GM19328 (cell line): ENCODE data around the gene VARS1.
A peak's percentile ranks its signal among the peaks of the same experiment; 100 is the strongest.
"Not testable (repeated sequence)": the region's sequence is repeated elsewhere in the genome, so short reads cannot be mapped to it uniquely, and the experiment has no call there.

ENCODE experiments used
- ATAC-seq: cut with Tn5 transposase; IDR thresholded peaks from one replicate; pipeline ENCODE4 v1.9.1; 2021; ENCODE audit warnings: mild to moderate bottlenecking, moderate library complexity; ENCODE audit not compliant: unreplicated experiment

Gene VARS1

DNA sequence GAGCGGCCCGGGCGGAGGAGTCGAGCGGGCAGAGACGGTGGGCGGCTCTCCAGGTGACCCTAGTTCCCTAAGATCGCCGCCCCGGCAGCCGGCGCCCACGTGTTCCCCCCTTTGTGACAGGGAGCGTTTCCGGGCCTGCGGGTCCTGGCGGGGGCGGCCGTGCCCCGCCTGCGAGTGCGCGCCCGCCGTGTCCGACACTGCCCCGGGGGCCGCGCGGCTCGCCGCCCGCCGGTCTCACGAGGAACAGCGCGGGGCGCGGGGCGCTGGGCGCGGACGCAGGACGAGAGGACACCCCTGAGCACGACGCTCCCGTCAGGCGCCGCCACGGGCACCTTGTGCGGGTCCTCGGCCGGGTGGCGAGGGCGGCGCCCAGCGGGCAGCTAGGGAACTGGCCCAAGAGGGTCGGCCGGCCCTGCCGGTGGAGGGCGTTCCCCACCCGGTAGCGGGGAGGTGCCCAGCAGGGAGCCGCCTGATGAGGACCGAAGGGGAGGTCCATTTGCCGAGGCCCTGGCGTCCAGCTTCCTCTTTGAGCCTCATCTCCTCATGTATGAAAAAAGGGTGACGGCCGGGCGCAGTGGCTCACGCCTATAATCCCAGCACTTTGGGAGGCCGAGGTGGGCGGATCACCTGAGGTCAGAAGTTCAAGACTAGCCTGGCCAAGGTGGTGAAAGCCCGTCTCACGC is at the start of gene VARS1:
Gene VARS1, minus strand, starts transcription at position 137 of the 683 bp plus-strand sequence. CDS start 535 bp downstream, outside the sequence.
- peak; percentile 60 for ATAC-seq

DNA sequence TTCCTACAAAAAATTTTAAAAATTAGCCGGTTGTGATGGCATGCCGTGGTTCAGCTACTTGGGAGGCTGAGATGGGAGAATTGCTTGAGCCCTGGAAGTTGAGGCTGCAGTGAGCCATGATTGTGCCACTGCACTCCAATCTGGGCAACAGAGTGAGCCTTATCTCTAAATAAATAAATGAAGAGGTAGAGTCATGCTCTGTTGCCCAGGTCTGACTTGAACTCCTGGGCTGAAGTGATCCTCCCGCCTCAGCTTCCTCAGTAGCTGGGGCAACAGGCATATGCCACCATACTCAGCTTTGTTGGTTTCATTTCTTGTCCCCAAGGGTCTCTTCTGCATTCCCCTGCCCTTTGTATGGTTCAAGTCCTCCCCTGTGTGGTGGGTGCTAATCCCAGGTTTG is 49.0 kb upstream of the VARS1 start:
- no peak for ATAC-seq

DNA sequence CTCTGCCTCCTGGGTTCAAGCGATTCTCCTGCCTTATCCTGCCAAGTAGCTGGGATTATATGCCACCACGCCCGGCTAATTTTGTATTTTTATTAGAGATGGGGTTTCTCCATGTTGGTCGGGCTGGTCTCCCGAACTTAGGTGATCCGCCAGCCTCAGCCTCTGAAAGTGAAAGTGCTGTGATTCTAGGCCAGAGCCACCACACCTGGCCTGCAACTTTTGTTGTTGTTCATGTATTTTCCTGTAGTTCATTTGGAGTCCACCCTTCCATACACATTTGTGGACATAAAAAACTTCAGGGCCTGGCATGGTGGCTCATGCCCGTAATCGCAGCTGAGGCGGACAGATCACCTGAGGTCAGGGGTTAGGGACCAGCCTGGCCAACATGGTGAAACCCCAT is 46.5 kb upstream of the VARS1 start:
- ATAC-seq: no peak

DNA sequence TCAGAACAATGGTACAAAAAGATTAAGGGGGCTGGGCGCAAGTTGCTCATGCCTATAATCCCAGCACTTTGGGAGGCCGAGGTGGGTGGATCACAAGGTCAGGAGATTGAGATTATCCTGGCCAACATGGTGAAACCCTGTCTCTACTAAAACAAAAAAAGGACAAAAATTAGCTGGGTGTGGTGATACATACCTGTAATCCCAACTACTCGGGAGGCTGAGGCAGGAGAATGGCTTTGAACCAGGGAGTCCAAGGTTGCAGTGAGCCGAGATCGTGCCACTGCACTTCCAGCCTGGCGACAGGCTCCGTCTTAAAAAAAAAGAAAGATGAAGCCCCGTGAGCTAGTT is 44.2 kb upstream of the VARS1 start:
- ATAC-seq: not testable (repeated sequence)

DNA sequence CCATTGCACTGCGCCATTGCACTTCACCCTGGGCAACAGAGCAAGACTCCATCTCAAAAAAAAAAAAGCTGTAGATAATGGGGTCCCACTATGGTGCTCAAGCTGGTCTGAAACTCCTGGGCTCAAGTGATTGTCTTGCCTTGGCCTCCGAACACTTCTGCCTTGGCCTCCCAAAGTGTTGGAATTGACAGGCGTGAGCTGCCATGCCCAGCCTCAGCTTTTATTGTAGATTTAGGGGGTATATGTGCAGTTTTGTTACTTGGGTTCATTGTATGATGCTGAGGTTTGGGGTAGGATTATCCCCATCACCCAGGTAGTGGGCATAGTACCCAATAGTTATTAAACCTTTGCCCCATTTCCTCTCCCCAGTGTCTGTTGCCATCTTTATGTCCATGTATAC is 43.4 kb upstream of the VARS1 start:
- ATAC-seq: no peak

DNA sequence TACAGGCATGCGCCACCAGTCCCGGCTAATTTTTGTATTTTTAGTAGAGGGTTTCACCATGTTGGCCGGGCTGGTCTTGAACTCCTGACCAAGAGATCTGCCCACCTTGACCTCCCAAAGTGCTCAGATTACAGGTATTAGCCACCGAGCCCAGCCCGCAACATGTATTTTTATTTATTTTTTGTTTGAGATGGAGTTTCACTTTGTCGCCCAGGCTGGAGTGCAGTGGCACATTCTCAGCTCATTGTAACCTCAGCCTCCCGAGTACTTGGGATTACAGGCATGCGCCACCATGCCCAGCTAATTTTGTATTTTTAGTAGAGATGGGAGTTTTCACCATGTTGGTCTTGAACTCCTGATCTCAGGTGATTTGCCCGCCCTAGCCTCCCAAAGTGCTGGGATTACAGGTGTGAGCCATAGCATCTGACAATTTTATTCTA is 42.6 kb upstream of the VARS1 start:
- ATAC-seq: not testable (repeated sequence)

DNA sequence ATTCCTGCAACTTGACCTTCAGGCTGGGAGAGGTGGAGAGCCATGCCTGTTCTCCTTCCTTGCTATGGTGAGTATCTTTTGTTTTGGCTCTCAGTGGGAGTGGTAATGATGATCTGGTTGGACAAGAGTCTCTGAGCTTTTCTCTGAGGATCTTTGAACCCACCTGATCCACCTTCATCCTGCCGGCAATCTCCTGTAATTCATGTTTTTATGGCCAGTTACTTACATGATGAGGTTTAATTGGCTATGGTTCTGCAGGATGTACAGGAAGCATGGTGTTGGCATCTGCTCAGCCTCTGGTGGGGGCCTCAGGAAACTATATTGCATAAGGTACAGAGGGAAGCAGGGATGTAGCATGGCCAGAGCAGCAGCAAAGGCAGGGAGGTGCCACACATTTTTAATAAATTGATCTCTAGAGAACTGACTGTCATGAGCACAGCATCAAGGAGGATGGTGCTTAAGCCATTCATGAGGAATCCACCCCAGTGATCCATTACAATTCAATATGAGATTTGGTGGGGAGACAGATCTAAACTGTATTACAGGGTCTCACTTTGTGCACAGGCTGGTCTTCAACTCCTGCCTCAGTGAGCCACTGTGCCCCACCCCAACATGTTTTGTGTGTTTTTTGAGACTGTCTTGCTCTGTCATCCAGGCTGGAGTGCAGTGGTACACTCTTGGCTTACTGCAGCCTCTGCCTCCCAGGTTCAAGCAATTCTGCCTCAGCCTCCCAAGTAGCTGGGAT is 42.0 kb upstream of the VARS1 start:
- no peak for ATAC-seq

DNA sequence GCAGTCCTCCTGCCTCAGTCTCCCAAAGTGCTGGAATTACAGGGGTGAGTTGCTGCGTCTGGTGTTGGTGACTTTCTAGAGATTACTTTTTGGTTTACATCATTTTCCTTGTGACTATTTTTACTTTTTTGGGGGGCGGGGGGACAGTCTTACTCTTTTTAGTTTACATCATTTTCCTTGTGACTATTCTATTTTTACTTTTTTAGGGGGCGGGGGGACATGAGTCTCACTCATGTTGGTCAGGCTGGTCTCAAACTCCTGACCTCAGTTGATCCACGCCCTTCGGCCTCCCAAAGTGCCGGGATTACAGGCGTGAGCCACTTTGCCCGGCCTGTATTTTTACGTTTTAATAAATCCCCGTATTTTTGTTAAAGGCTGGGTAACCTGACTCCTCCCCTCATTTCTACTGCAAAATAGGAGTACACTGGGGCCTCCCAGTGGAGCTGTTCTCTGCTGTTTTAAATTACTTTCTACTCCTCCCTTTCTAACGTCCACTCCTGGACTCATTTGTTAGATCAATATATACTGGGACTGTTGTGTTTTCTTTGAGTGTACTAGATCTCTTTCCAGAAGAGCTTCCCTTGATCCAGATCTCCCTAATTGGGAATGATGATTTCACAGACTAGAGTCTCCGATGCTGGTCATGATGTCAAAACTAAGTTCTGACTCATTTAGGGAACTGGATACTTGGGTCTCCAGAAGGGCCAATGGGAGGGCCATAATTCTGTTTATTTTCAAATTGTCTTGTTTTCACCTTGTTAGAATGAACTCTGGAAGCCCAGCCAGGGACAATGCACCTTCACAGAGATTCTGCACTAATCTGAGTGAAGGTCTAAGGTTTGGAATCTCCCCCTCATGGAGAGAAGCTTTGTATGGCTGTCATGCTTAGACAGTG is 41.2 kb upstream of the VARS1 start:
- ATAC-seq: no peak

DNA sequence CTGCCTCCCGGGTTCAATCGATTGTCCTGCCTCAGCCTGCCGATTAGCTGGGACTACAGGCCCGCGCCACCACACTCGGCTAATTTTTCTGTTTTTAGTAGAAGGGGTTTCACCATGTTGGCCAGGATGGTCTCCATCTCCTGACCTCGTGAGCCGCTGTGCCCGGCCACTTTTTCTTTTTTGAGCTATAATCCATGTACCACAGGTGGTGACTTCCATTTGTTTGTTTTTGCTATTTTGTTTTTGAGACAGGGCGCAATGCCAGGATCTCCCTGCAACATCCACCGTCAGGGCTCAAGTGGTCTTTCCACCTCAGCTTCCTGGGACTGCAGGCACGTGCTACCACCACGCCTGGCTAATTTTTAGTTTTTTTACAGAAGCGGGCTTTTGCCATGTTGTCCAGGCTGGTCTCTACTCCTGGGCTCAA is 40.5 kb upstream of the VARS1 start:
- no peak for ATAC-seq

DNA sequence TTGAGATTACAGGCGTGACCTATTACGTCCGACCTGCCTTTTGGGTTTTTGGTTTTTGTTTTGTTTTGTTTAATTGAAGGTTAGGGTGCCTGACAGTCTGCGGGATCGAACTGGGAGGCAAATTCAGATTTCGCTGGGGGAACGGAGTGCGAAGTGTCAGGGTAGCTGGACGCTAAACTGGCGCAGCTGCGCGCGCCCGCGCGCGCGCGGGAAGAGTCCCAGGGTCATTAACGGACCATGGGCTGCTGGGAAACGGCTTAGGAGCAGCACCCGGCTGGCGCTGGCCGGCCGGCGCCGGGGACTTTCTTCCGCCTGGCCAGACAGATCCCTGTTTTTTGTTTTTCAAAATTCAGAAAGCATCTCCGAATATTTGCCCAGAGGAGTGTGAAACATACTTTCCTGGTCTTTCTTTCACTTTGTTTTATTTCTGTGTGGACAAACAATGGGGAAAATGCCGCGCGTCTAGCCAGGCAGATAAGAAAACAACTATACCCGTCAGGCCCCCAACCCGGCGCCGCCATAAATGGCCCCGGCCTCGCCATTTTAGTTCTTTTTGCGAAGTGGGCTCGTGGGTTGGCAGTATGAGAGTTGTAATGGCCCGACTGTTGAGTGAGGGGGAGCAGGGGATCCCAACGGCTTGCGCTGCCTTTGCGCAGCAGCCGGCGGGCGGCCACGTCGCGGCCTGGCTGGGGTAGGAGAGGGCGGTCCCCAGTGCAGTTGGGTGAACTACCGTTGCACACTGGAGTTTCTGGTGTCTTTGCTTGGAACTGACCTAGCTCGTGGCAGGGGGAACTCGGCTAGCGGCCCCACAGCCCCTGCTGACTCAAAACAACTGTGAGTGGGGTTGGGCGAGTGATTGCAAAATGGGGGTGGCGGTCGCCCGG is 39.1 kb upstream of the VARS1 start:
- ATAC-seq: no peak

DNA sequence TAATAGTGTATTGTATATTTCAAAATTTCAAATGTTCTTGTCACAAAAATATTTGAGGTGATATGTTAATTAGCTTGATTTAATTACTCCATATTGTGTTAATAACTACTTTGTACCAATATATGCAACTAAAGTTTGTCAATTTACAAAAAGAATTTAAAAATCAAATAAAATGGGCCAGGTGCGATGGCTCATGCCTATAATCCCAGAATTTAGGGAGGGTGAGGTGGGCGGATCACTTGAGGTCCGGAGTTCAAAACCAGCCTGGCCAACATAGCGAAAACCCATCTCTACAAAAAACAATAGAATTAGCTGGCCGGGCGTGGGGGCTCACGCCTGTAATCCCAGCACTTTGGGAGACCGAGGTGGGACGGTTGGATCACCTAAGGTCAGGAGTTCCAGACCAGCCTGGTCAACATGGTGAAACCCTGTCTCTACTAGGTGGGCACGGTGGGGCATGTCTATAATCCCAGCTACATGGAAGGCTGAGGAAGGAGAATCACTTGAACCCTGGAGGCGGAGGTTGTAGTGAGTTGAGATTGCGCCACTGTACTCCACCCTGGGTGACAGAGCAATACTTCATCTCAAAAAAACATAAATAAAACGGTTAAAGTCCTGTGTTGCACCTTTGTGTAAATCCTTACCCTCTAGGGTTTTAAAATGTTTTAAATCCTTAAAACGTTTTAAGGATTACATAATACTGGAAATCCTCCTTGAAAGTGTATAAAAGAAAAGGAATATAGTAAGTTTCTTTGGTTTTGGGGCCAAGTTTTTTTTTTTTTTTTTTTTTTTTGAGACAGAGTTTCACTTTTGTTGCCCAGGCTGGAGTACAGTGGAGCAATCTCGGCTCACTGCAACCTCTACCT is 36.0 kb upstream of the VARS1 start:
- ATAC-seq: no peak

DNA sequence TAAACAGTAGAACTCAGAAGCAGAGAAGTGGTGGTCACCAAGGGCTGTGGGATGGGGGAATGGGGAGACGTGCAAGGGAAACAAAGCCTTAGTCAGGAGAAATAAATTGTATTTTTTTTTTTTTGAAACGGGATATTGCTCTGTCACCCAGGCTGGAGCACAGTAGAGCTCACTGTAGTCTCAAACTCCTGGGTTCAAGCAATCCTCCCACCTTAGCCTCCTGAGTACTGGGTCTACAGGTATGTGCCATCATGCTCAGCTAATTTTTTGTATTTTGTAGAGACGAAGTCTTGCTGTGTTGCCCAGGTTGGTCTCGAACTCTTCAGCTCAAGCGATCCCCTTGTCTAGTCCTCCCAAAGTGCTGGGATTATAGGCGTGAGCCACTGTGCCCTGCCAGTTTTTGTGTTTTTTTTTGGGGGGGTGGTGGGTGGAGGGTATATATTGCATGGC is 35.4 kb upstream of the VARS1 start:
- no peak for ATAC-seq

DNA sequence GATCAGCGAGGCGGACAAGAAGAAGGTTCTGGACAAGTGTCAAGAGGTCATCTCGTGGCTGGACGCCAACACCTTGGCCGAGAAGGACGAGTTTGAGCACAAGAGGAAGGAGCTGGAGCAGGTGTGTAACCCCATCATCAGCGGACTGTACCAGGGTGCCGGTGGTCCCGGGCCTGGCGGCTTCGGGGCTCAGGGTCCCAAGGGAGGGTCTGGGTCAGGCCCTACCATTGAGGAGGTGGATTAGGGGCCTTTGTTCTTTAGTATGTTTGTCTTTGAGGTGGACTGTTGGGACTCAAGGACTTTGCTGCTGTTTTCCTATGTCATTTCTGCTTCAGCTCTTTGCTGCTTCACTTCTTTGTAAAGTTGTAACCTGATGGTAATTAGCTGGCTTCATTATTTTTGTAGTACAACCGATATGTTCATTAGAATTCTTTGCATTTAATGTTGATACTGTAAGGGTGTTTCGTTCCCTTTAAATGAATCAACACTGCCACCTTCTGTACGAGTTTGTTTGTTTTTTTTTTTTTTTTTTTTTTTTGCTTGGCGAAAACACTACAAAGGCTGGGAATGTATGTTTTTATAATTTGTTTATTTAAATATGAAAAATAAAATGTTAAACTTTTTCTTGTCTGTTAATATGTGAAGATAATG is 34.2 kb upstream of the VARS1 start:
- no peak for ATAC-seq

DNA sequence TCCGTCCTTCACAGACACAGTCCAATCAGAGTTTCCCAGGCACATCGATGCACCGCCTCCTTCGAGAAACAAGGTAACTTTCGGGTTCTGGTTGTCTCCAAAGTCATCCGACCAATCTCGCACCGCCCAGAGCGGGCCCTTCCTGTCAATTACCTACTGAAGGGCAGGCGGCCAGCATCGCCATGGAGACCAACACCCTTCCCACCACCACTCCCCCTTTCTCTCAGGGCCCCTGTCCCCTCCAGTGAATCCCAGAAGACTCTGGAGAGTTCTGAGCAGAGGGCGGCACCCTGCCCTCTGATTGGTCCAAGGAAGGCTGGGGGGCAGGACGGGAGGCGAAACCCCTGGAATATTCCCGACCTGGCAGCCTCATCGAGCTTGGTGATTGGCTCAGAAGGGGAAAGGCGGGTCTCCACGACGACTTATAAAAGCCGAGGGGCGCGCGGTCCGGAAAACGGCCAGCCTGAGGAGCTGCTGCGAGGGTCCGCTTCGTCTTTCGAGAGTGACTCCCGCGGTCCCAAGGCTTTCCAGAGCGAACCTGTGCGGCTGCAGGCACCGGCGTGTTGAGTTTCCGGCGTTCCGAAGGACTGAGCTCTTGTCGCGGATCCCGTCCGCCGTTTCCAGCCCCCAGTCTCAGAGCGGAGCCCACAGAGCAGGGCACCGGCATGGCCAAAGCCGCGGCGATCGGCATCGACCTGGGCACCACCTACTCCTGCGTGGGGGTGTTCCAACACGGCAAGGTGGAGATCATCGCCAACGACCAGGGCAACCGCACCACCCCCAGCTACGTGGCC is 31.9 kb upstream of the VARS1 start, which contains the start of gene HSPA1B:
Gene HSPA1B, plus strand, starts transcription at position 453 of the 794 bp plus-strand sequence. Its CDS starts 213 bp downstream, at position 666.
- ATAC-seq: peak; percentile 70

DNA sequence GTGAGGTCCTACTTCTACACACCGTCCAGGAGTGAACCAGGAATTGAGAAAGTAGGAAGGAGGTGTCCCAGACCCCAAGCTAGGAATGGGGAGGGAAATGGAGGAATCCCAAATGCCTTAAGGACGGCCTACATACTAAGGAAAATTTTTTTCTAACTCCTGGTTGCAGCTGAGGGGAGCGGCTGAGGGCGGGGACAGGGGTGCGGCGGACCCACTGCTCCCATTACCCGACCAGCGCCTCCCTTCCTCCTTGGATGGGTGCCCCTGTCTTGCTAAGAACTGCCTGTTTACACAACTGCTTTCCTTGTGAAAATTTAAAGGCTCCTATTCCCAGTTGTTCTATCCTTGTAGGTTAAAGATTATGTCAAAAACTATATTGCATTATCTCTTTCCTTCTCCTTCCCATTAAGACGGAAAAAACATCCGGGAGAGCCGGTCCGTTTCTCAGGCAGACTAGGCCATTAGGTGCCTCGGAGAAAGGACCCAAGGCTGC is 31.3 kb upstream of the VARS1 start:
- ATAC-seq: no peak

DNA sequence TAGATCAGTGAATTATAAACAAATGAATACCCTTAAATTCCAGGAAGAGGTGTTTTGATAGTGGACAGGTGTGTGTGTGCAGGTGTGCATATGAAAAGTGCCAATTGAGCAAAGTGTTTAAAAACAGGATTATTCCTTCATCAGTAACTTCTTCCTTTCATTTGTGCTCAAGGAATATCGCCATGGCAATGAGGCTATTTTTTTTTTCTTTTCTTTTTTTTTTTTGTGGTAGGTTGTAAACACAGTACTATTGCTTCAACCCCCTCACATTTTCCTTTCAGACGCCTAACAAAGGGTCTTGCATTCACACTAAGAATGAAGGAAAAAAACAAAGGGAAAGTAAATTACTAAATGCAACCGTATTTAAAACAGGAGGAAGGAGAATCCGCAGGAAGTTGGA is 30.0 kb upstream of the VARS1 start:
- ATAC-seq: no peak

DNA sequence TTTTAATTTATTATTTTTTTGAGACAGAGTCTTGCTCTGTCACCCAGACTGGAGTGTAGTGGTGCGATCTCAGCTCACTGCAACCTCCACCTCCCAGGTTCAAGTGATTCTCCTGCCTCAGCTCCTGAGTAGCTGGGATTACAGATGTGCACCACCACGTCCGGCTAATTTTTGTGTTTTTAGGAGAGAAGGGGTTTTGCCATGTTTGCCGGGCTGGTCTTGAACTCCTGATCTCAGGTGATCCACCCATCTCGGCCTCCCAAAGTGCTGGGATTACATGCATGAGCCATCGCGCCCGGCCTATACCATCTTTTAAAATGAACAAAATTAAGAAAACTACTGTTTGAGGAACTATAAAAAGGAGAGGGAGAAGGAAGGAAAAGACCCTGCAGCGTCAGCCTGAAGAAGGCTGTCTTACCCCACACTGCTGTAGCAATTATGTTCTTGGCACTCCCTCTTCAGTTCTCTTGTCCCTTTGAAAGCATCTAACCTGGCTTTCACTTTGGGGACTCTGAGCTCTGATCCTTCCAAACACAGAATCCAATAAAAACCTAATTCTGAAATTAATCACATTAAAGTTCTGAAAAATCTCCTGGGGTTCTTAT is 28.1 kb upstream of the VARS1 start:
- not testable (repeated sequence) for ATAC-seq
